SK-N-SH (cell line): ENCODE results near the gene PARD3B. TPM values are rescaled to one million over a fixed set of nuclear protein-coding genes. Genes with fewer than 3 reads are reported as not detected.

Experiments used
- CTCF ChIA-PET: fragments of 300-600, 350-600 bp; formaldehyde crosslinking; extraction: SDS; loops from one replicate; lab custom pipeline; 2021; lab: Yijun Ruan, JAX
- POLR2A ChIA-PET: fragments of 350-600 bp; sonication (Branson Sonifier 250); formaldehyde crosslinking; extraction: SDS; loops from one replicate; lab custom pipeline; 2020; ENCODE audit warnings: antibody characterized with exemption, inconsistent platforms; lab: Yijun Ruan, JAX
- DNase-seq: peaks from one replicate; pipeline ENCODE4 v3.0.0; 2012
- H2AFZ ChIP-seq: fragments of 200-600 bp; sonication (generic); 2 replicates; pipeline ENCODE4 v1.8.1; 2016; ENCODE audit warnings: antibody characterized with exemption, mild to moderate bottlenecking, low read depth
- H3F3A ChIP-seq: fragments of 200-600 bp; sonication (generic); replicated peaks from 2 replicates; pipeline ENCODE3; 2016; ENCODE audit warnings: antibody characterized with exemption, mild to moderate bottlenecking; ENCODE audit not compliant: insufficient read depth
- H3K27ac ChIP-seq, 2 experiments: fragments of 200-500 bp in 1 of 2; fragments of 200-600 bp in 1 of 2; sonication (Bioruptor generic) in 1 of 2; sonication (generic), shearing (Covaris generic) in 1 of 2; 2 replicates each; pipeline versions ENCODE4 v1.5.1 to v1.6.1; 2014 to 2016; ENCODE audit warnings: low read depth in 2 of 2, inconsistent platforms in 1 of 2, low read length in 1 of 2, mild to moderate bottlenecking in 1 of 2, mixed read lengths in 1 of 2
- H3K27me3 ChIP-seq: fragments of 200-600 bp; sonication (generic), shearing (Covaris generic); 2 replicates; pipeline ENCODE4 v1.6.1; 2016; ENCODE audit warnings: mixed run types; ENCODE audit not compliant: insufficient read depth
- H3K36me3 ChIP-seq, 2 experiments: fragments of 200-500 bp in 1 of 2; fragments of 200-600 bp in 1 of 2; sonication (Bioruptor generic) in 1 of 2; sonication (generic) in 1 of 2; replicated peaks in 1 of 2; 2 replicates each; pipeline versions ENCODE3 to v1.5.1; 2014 to 2016; ENCODE audit warnings: low read length in 1 of 2, mild to moderate bottlenecking in 1 of 2; ENCODE audit not compliant: insufficient read depth in 2 of 2, control insufficient read depth in 1 of 2
- H3K4me1 ChIP-seq, 2 experiments: fragments of 200-500 bp in 1 of 2; fragments of 200-600 bp in 1 of 2; sonication (Bioruptor generic) in 1 of 2; sonication (generic), shearing (Covaris generic) in 1 of 2; 2 replicates each; pipeline versions ENCODE4 v1.5.1 to v1.6.1; 2014 to 2016; ENCODE audit warnings: low read depth in 1 of 2, low read length in 1 of 2, mixed run types in 1 of 2; ENCODE audit not compliant: insufficient read depth in 2 of 2, control insufficient read depth in 1 of 2
- H3K4me2 ChIP-seq: fragments of 200-600 bp; sonication (generic), shearing (Covaris generic); 2 replicates; pipeline ENCODE4 v1.6.1; 2017; ENCODE audit warnings: mixed run types
- H3K4me3 ChIP-seq, 2 experiments: fragments of 200-500 bp in 1 of 2; fragments of 200-600 bp in 1 of 2; sonication (Bioruptor generic) in 1 of 2; sonication (generic), shearing (Covaris generic) in 1 of 2; 2 replicates each; pipeline versions ENCODE4 v1.5.1 to v1.8.1; 2014 to 2016; ENCODE audit warnings: low read depth in 2 of 2, inconsistent platforms in 1 of 2, low read length in 1 of 2, mild to moderate bottlenecking in 1 of 2, mixed read lengths in 1 of 2, moderate library complexity in 1 of 2
- H3K79me2 ChIP-seq: fragments of 200-600 bp; sonication (generic); 2 replicates; pipeline ENCODE4 v1.8.1; 2017; ENCODE audit warnings: mild to moderate bottlenecking; ENCODE audit not compliant: insufficient read depth
- H3K9ac ChIP-seq: fragments of 200-600 bp; sonication (generic); 2 replicates; pipeline ENCODE4 v1.6.1; 2017; ENCODE audit warnings: mixed run types
- H3K9me2 ChIP-seq: fragments of 200-600 bp; sonication (generic); 2 replicates; pipeline ENCODE4 v1.6.1; 2017; ENCODE audit warnings: mixed run types
- H3K9me3 ChIP-seq: fragments of 200-600 bp; sonication (generic); 2 replicates; pipeline ENCODE4 v1.6.1; 2017; ENCODE audit warnings: mixed run types, mild to moderate bottlenecking, moderate library complexity
- H4K20me1 ChIP-seq: fragments of 200-600 bp; sonication (generic); 2 replicates; pipeline ENCODE4 v1.6.1; 2017; ENCODE audit warnings: mild to moderate bottlenecking, mixed run types; ENCODE audit not compliant: insufficient read depth
- CTCF ChIP-seq: fragments of 200-600 bp; sonication (generic); IDR thresholded peaks from 2 replicates; pipeline ENCODE4 v1.6.1; 2017; ENCODE audit warnings: antibody characterized with exemption, mild to moderate bottlenecking, moderate library complexity
- EZH2phosphoT487 ChIP-seq: fragments of 200-600 bp; sonication (generic); IDR thresholded peaks from 2 replicates; pipeline ENCODE4 v1.6.1; 2017; ENCODE audit warnings: low read depth, mixed run types, mild to moderate bottlenecking, antibody characterized with exemption, moderate library complexity, borderline replicate concordance
- FOSL2 ChIP-seq: IDR thresholded peaks from 2 replicates; pipeline ENCODE4 v1.4.0; 2012; ENCODE audit warnings: low read depth, mild to moderate bottlenecking, moderate library complexity, borderline replicate concordance
- FOXM1 ChIP-seq: IDR thresholded peaks from 2 replicates; pipeline ENCODE4 v1.4.0; 2012; ENCODE audit warnings: low read depth, mild to moderate bottlenecking
- GABPA ChIP-seq: IDR thresholded peaks from 2 replicates; pipeline ENCODE4 v1.4.0; 2012; ENCODE audit warnings: low read depth, mild to moderate bottlenecking
- IRF3 ChIP-seq: fragments of 150-350 bp; IDR thresholded peaks from 2 replicates; pipeline ENCODE4 v1.6.1; 2016; ENCODE audit warnings: mild to moderate bottlenecking, low read depth, low read length
- MEF2A ChIP-seq: IDR thresholded peaks from 2 replicates; pipeline ENCODE4 v1.4.0; 2012; ENCODE audit warnings: low read depth, borderline replicate concordance
- NFIC ChIP-seq: IDR thresholded peaks from 2 replicates; pipeline ENCODE4 v1.4.0; 2012; ENCODE audit warnings: borderline replicate concordance
- RCOR1 ChIP-seq: fragments of 150-350 bp; IDR thresholded peaks from 2 replicates; pipeline ENCODE4 v1.6.1; 2017; ENCODE audit warnings: antibody characterized with exemption, low read length
- RXRA ChIP-seq: IDR thresholded peaks from 2 replicates; pipeline ENCODE4 v1.4.0; 2012; ENCODE audit warnings: low read depth, mild to moderate bottlenecking, borderline replicate concordance
- SMC3 ChIP-seq: IDR thresholded peaks from 2 replicates; pipeline ENCODE4 v1.6.1; 2012; ENCODE audit warnings: low read depth, low read length, improper control_type of control experiment
- TAF1 ChIP-seq: IDR thresholded peaks from 2 replicates; pipeline ENCODE4 v1.6.1; 2012; ENCODE audit warnings: low read depth, mild to moderate bottlenecking, low read length, moderate library complexity, borderline replicate concordance
- TCF12 ChIP-seq: IDR thresholded peaks from 2 replicates; pipeline ENCODE4 v1.4.0; 2012
- USF2 ChIP-seq: fragments of 150-350 bp; IDR thresholded peaks from 2 replicates; pipeline ENCODE4 v1.6.1; 2017; ENCODE audit warnings: antibody characterized with exemption, low read length, low read depth, borderline replicate concordance
- YY1 ChIP-seq: IDR thresholded peaks from 2 replicates; pipeline ENCODE4 v1.4.0; 2012; ENCODE audit warnings: low read depth, mild to moderate bottlenecking
- ZBTB33 ChIP-seq: IDR thresholded peaks from 2 replicates; pipeline ENCODE4 v1.4.0; 2012; ENCODE audit warnings: low read depth, borderline replicate concordance
- WGBS: methylation state at CpG from one replicate; pipeline ENCODE4 v1.1.6; 2017; ENCODE audit warnings: low lambda C conversion rate; 5-methylcytosine and 5-hydroxymethylcytosine counted together
- polyA plus RNA-seq, 3 experiments: library from polyadenylated mRNA; depleted of rRNA; stranded (reverse); fragments of >200 nt; gene quantifications; 2 replicates each; pipeline ENCODE4 v1.2.3, GENCODE V29; 2012

PARD3B gene
- polyA plus RNA-seq, 1 of the 3 experiments (the other 2 are of a cell fraction): 0.87 TPM

- H3K9me3 ChIP-seq: no peaks in the 10 kb centered on the region
- no peak overlapping the region for H3K4me3 ChIP-seq
- H3K79me2 ChIP-seq: no peaks in the 10 kb centered on the region
- no peaks in the 10 kb centered on the region for H3F3A ChIP-seq
- WGBS: 60% methylated on average over 3 of the region's 3 CpGs
- H3K4me2 ChIP-seq: no peak overlapping the region
- no peaks in the 10 kb centered on the region for H3K9me2 ChIP-seq
- peaks cover 0 to 1% of the 10 kb centered on the region in 2 experiments; a peak in 1 of 4 replicates for H3K4me1 ChIP-seq
- ChIA-PET CTCF (no interaction called here), POLR2A (no interaction called here)
- DNase-seq: no peak
- no peaks in the 10 kb centered on the region for H3K36me3 ChIP-seq
- no peaks in the 10 kb centered on the region for H3K27me3 ChIP-seq
- no peak overlapping the region for H3K27ac ChIP-seq
- no peak overlapping the region for H3K9ac ChIP-seq
- no peak for TF ChIP-seq NFIC
- H4K20me1 ChIP-seq: no peaks in the 10 kb centered on the region
- H2AFZ ChIP-seq: no peak overlapping the region
Measured at GRCh38 chr2:205288686-205289085, 743.4 kb downstream of the PARD3B start.

- H3K36me3 ChIP-seq: no peaks in the 10 kb centered on the region
- DNase-seq: no peak
- no peaks in the 10 kb centered on the region for H3K4me1 ChIP-seq
- H3K4me2 ChIP-seq: no peak overlapping the region
- no peak overlapping the region for H2AFZ ChIP-seq
- no peak overlapping the region for H3K27ac ChIP-seq
- no peaks in the 10 kb centered on the region for H4K20me1 ChIP-seq
- 86% methylated on average over 1 of the region's 1 CpG for WGBS
- ChIA-PET CTCF (interaction anchor here (1.0 to 1.2 kb wide), 2 partner anchors 97 to 386 kb away, joined by 3 read pairs; no protein-coding TSS in a partner anchor), POLR2A (no interaction called here)
- H3K79me2 ChIP-seq: no peaks in the 10 kb centered on the region
- H3K9ac ChIP-seq: no peak overlapping the region
- H3K9me2 ChIP-seq: no peaks in the 10 kb centered on the region
- no peak for TF ChIP-seq TCF12
- no peaks in the 10 kb centered on the region for H3K27me3 ChIP-seq
- no peaks in the 10 kb centered on the region for H3K9me3 ChIP-seq
- no peak overlapping the region for H3K4me3 ChIP-seq
- H3F3A ChIP-seq: no peaks in the 10 kb centered on the region
Measured at GRCh38 chr2:205290299-205290698, 745.0 kb downstream of the PARD3B start.

GRCh38 chr2:205292665-205293295 lies 747.5 kb downstream of the PARD3B start:
- Histone ChIP-seq H4K20me1 (no peaks in the 10 kb centered on the region), H3K4me2 (no peak overlapping the region), H3K4me1 (no peaks in the 10 kb centered on the region), H3K36me3 (no peaks in the 10 kb centered on the region), H2AFZ (no peak overlapping the region), H3K9me3 (no peaks in the 10 kb centered on the region), H3K27ac (no peak overlapping the region), H3K27me3 (no peaks in the 10 kb centered on the region), H3K79me2 (no peaks in the 10 kb centered on the region), H3F3A (no peaks in the 10 kb centered on the region), H3K4me3 (no peak overlapping the region), H3K9ac (no peak overlapping the region), H3K9me2 (no peaks in the 10 kb centered on the region)
- no peak for DNase-seq
- POLR2A ChIA-PET: no interaction called here
- CTCF ChIA-PET: no interaction called here
- WGBS: 92% methylated on average over 1 of the region's 1 CpG
- TF ChIP-seq FOXM1 (no peak), GABPA (no peak), ZBTB33 (no peak), TAF1 (no peak), YY1 (no peak), CTCF (no peak), FOSL2 (no peak), EZH2phosphoT487 (no peak), IRF3 (no peak), MEF2A (no peak), USF2 (no peak), RXRA (no peak), SMC3 (no peak), RCOR1 (no peak)
